Measurements from ENCODE around the gene NLRC3. TPM values are rescaled to one million over a fixed set of nuclear protein-coding genes. Genes with fewer than 3 reads are reported as not detected.

The NLRC3 gene
- total and polyA plus RNA-seq, 9 donors, result 0.10 to 1.3 (median 0.23) TPM

GRCh38 chr16:3566990-3567389 lies 10.2 kb downstream of the NLRC3 start:
- intact Hi-C loops (cut with DNase I), result no loop called here
- Histone ChIP-seq H3K27me3 (no peaks in the 10 kb centered on the region), H3K27ac (no peak overlapping the region), H3K36me3 (no peaks in the 10 kb centered on the region), H3K4me3 (no peak overlapping the region), H3K9me3 (no peaks in the 10 kb centered on the region), H3K4me1 (ENCODE audit: insufficient read depth) (no peaks in the 10 kb centered on the region)
- no peak for DNase-seq
- 33 to 47% (median 36%) methylated on average over 8 of the region's 8 CpGs for WGBS, 3 donors
- TF ChIP-seq CTCF (IDR thresholded peaks at IDR 0.05), result no peak

GRCh38 chr16:3564889-3565141 lies 12.4 kb downstream of the NLRC3 start:
- intact Hi-C loops (cut with DNase I), result no loop called here
- no peak for DNase-seq
- 92 to 98% (median 96%) methylated on average over 9 of the region's 9 CpGs for WGBS, 3 donors

GRCh38 chr16:3564130-3564888 lies 12.9 kb downstream of the NLRC3 start:
- no peaks in the 10 kb centered on the region for H3K27me3 ChIP-seq
- DNase-seq, result no peak
- 92 to 96% (median 93%) methylated on average over 38 to 43 of the region's 43 CpGs for WGBS, 3 donors

More at GRCh38 chr16:3564889-3565141, 12.4 kb downstream of the NLRC3 start:
- Histone ChIP-seq H3K27ac (no peak overlapping the region), H3K4me1 (ENCODE audit: insufficient read depth) (no peaks in the 10 kb centered on the region), H3K27me3 (no peaks in the 10 kb centered on the region), H3K9me3 (no peaks in the 10 kb centered on the region), H3K36me3 (no peaks in the 10 kb centered on the region), H3K4me3 (no peak overlapping the region)
- TF ChIP-seq EP300 (IDR thresholded peaks at IDR 0.05), result no peak
- no peak for TF ChIP-seq POLR2A (IDR thresholded peaks at IDR 0.05)
- TF ChIP-seq CTCF (IDR thresholded peaks at IDR 0.05), result no peak

GRCh38 chr16:3562914-3563480 lies 14.2 kb downstream of the NLRC3 start:
- 94 to 95% (median 95%) methylated on average over 29 of the region's 29 CpGs for WGBS, 3 donors
- no peaks in the 10 kb centered on the region for H3K27me3 ChIP-seq

More at GRCh38 chr16:3564130-3564888, 12.9 kb downstream of the NLRC3 start:
- Histone ChIP-seq H3K4me3 (no peak overlapping the region), H3K9me3 (no peaks in the 10 kb centered on the region), H3K36me3 (no peaks in the 10 kb centered on the region), H3K27ac (no peak overlapping the region), H3K4me1 (ENCODE audit: insufficient read depth) (no peaks in the 10 kb centered on the region)
- intact Hi-C loops (cut with DNase I), result no loop called here
- TF ChIP-seq POLR2A (IDR thresholded peaks at IDR 0.05) (no peak), EP300 (IDR thresholded peaks at IDR 0.05) (no peak), CTCF (IDR thresholded peaks at IDR 0.05) (no peak)

More at GRCh38 chr16:3562914-3563480, 14.2 kb downstream of the NLRC3 start:
- no peaks in the 10 kb centered on the region for H3K36me3 ChIP-seq
- no peaks in the 10 kb centered on the region for H3K4me1 ChIP-seq (ENCODE audit: insufficient read depth)
- no peaks in the 10 kb centered on the region for H3K9me3 ChIP-seq
- H3K4me3 ChIP-seq, result no peak overlapping the region
- intact Hi-C loops (cut with DNase I), result no loop called here
- no peak for TF ChIP-seq CTCF (IDR thresholded peaks at IDR 0.05)
- TF ChIP-seq EP300 (IDR thresholded peaks at IDR 0.05), result no peak
- TF ChIP-seq POLR2A (IDR thresholded peaks at IDR 0.05), result no peak
- DNase-seq, result no peak
- H3K27ac ChIP-seq, result no peak overlapping the region
